CD4-positive, alpha-beta T cell treated with Interferon alpha-2 for 1 hour (primary cell): ENCODE results near the gene SGCD.
"Not testable (repeated sequence)": the region's sequence is repeated elsewhere in the genome, so short reads cannot be mapped to it uniquely, and the experiment has no call there.

Experiments
- DNase-seq, 2 donors: peaks; one replicate each; pipeline ENCODE4 v3.0.0-alpha.2; 2020 to 2022

Gene SGCD

GRCh38 chr5:156589104-156589945 is 262.4 kb downstream of the SGCD start:
- no peak for DNase-seq

GRCh38 chr5:156589946-156590216 is 262.9 kb downstream of the SGCD start:
- DNase-seq = no peak

- no peak for DNase-seq
These were observed 264.0 kb downstream of the SGCD start for GRCh38 chr5:156590978-156591377.

- no peak for DNase-seq
These were observed 264.7 kb downstream of the SGCD start for GRCh38 chr5:156591631-156592030.

- DNase-seq = no peak
These were observed 266.6 kb downstream of the SGCD start for GRCh38 chr5:156593546-156593945.

- no peak for DNase-seq
These were observed 267.4 kb downstream of the SGCD start for GRCh38 chr5:156594406-156594805.

- DNase-seq = no peak
These were observed 268.3 kb downstream of the SGCD start for GRCh38 chr5:156595132-156595787.

GRCh38 chr5:156597276-156597675 is 270.3 kb downstream of the SGCD start:
- no peak for DNase-seq

GRCh38 chr5:156598964-156599363 is 272.0 kb downstream of the SGCD start:
- no peak for DNase-seq

- DNase-seq = not testable (repeated sequence)
These were observed 283.6 kb downstream of the SGCD start for GRCh38 chr5:156610582-156610981.

- DNase-seq = no peak
These were observed 288.9 kb downstream of the SGCD start for GRCh38 chr5:156615901-156616300.

GRCh38 chr5:156617426-156617825 is 290.5 kb downstream of the SGCD start:
- DNase-seq = no peak

- no peak for DNase-seq
These were observed 291.6 kb downstream of the SGCD start for GRCh38 chr5:156618601-156619000.

- no peak for DNase-seq
These were observed 294.8 kb downstream of the SGCD start for GRCh38 chr5:156621719-156622118.

- no peak for DNase-seq
These were observed 296.5 kb downstream of the SGCD start for GRCh38 chr5:156623381-156624040.

- no peak for DNase-seq
These were observed 297.7 kb downstream of the SGCD start for GRCh38 chr5:156624686-156625085.

- DNase-seq = no peak
These were observed 301.5 kb downstream of the SGCD start for GRCh38 chr5:156628421-156628820.

GRCh38 chr5:156631005-156631404 is 304.0 kb downstream of the SGCD start:
- no peak for DNase-seq

GRCh38 chr5:156634301-156634700 is 307.3 kb downstream of the SGCD start:
- DNase-seq = no peak

- DNase-seq = no peak
These were observed 313.8 kb downstream of the SGCD start for GRCh38 chr5:156640691-156641241.

GRCh38 chr5:156641686-156642085 is 314.7 kb downstream of the SGCD start:
- DNase-seq = no peak

- no peak for DNase-seq
These were observed 320.1 kb downstream of the SGCD start for GRCh38 chr5:156647034-156647451.

GRCh38 chr5:156654444-156654843 is 327.5 kb downstream of the SGCD start:
- DNase-seq = no peak

- no peak for DNase-seq
These were observed 328.8 kb downstream of the SGCD start for GRCh38 chr5:156655732-156656131.
